ENCODE measurements around the gene HERPUD1. TPM values are rescaled to one million over a fixed set of nuclear protein-coding genes. Genes with fewer than 3 reads are reported as not detected.

The HERPUD1 gene
- total and polyA plus RNA-seq, 9 of the 15 experiments (the other 6 are each of a cell fraction or from before 2014, with no cell fraction given): 14.2 to 60.7 (median 37.4) TPM

GRCh38 chr16:56950881-56951771 is 19.2 kb downstream of the HERPUD1 start (continued):
- TF ChIP-seq, protein P1, sequence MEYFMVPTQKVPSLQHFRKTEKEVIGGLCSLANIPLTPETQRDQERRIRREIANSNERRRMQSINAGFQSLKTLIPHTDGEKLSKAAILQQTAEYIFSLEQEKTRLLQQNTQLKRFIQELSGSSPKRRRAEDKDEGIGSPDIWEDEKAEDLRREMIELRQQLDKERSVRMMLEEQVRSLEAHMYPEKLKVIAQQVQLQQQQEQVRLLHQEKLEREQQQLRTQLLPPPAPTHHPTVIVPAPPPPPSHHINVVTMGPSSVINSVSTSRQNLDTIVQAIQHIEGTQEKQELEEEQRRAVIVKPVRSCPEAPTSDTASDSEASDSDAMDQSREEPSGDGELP (CRISPR knock-in tag; IDR thresholded peaks at IDR 0.05; ENCODE audit: borderline replicate concordance): no peak
- TF ChIP-seq HMG20A (CRISPR knock-in tag; conservative IDR thresholded peaks at IDR 0.05): no peak
- 0 out of 2 replicates have a peak, but pooled peaks have one; percentile 13 for TF ChIP-seq CC2D1A (IDR thresholded peaks at IDR 0.05)
- no peak for TF ChIP-seq EP400 (IDR thresholded peaks at IDR 0.05)
- TF ChIP-seq ZNF57 (CRISPR knock-in tag; IDR thresholded peaks at IDR 0.05): no peak
- TF ChIP-seq ZNF124 (CRISPR knock-in tag; IDR thresholded peaks at IDR 0.05): no peak
- TF ChIP-seq, protein P2, sequence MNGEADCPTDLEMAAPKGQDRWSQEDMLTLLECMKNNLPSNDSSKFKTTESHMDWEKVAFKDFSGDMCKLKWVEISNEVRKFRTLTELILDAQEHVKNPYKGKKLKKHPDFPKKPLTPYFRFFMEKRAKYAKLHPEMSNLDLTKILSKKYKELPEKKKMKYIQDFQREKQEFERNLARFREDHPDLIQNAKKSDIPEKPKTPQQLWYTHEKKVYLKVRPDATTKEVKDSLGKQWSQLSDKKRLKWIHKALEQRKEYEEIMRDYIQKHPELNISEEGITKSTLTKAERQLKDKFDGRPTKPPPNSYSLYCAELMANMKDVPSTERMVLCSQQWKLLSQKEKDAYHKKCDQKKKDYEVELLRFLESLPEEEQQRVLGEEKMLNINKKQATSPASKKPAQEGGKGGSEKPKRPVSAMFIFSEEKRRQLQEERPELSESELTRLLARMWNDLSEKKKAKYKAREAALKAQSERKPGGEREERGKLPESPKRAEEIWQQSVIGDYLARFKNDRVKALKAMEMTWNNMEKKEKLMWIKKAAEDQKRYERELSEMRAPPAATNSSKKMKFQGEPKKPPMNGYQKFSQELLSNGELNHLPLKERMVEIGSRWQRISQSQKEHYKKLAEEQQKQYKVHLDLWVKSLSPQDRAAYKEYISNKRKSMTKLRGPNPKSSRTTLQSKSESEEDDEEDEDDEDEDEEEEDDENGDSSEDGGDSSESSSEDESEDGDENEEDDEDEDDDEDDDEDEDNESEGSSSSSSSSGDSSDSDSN (IDR thresholded peaks at IDR 0.05; ENCODE audit: borderline replicate concordance in 1 of 2, low read depth in 2 of 2, low read length in 2 of 2): 0 out of 4 replicates have a peak, but pooled peaks of 1 of the 2 experiments have one; percentile 26
- TF ChIP-seq MGA (IDR thresholded peaks at IDR 0.05): no peak
- TF ChIP-seq ZNF766 (CRISPR knock-in tag; conservative IDR thresholded peaks at IDR 0.05): no peak
- TF ChIP-seq TOE1 (IDR thresholded peaks at IDR 0.05; ENCODE audit: borderline replicate concordance): peak; percentile 37; the same call in 1 of the 2 replicates
- no peak for TF ChIP-seq TOE1 (CRISPR knock-in tag; IDR thresholded peaks at IDR 0.05; ENCODE audit: borderline replicate concordance, low read depth)
- no peak for TF ChIP-seq CBX5 (IDR thresholded peaks at IDR 0.05; ENCODE audit: borderline replicate concordance, low read depth)
